Left cardiac atrium (tissue), 4 donors: ENCODE measurements around the gene CSRNP2. TPM values are rescaled to one million over a fixed set of nuclear protein-coding genes. Genes with fewer than 3 reads are reported as not detected.

ENCODE experiments used
- ATAC-seq, 2 donors: fragments of 200-7000 bp; cut with Tn5 transposase; one replicate each; pipeline ENCODE4 v1.9.1; 2020; ENCODE audit warnings: mild to moderate bottlenecking in 2 of 2, moderate library complexity in 2 of 2
- DNase-seq: peaks from one replicate; pipeline ENCODE4 v3.0.0-alpha.2; 2020
- intact Hi-C, 2 donors: fragments of 100-400 bp; cut with DNase I; formaldehyde crosslinking; loops; one replicate each; pipeline versions ENCODE4 v1.14.1 to v1.15.1; 2022 to 2023
- long read RNA-seq: library from polyadenylated mRNA; unstranded; transcript quantifications from one replicate; pipeline ENCODE4 v2.0.0, GENCODE V29; 2021
- total RNA-seq, 2 donors: library from RNA; stranded (reverse); fragmentation: NEBNext Ultra II Directional; extraction: Animal tissue kit (Norgen Biotek cat#: 25700); gene quantifications; one replicate each; pipeline ENCODE4 v1.2.1, GENCODE V29; 2021
- donor health status: DM: no; HTN: yes; CAD: no.
- donor health status: DM: no; HTN: yes; CAD: no; lungs with severe emphysema.
- donor health status: DM: yes; HTN: yes; CAD: no.
- donor health status: Dilated cardiomyopathy.

Gene CSRNP2, protein sequence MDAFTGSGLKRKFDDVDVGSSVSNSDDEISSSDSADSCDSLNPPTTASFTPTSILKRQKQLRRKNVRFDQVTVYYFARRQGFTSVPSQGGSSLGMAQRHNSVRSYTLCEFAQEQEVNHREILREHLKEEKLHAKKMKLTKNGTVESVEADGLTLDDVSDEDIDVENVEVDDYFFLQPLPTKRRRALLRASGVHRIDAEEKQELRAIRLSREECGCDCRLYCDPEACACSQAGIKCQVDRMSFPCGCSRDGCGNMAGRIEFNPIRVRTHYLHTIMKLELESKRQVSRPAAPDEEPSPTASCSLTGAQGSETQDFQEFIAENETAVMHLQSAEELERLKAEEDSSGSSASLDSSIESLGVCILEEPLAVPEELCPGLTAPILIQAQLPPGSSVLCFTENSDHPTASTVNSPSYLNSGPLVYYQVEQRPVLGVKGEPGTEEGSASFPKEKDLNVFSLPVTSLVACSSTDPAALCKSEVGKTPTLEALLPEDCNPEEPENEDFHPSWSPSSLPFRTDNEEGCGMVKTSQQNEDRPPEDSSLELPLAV
- 10 to 100 TPM; 18.9 to 22.6 TPM for total RNA-seq
- long read RNA-seq, partial matches to known transcripts: 1 of 3 reads
- long read RNA-seq, other reads (novel, unspliced or antisense): 2 of 3 reads

DNA sequence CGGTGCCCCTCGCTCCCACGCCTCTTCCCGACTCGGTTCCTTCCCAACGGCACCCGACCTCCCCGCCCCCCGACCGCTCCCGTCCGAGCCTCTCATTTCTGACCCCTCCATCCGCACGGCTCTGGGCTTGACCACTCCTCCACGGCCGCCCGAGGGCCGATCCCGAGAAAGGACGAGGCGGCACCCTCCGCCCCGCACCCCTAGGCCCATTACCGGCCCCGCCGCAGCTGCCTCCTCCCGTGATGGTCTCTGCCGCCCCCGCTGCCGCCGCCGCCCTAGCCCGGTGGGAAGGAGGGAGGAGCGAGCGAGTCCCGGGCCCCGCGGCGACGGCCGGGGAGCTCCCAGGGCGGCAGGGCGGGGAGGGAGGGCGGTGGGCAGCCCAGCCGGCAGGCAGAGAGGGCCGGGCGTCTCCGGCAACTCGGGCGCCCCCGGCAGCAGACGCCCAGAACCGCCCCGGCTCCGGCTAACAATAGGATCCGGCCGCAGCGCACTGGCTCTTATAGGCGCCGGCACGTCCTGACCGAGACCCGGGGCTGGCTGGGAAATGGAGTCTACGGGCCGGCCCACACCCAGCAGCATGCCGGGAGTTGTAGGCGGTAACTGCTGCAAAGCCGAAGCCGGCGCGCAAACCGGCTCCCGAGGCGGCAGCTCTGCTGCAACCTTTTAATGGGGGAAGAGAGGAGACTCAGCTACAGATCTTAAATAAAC is at the start of gene CSRNP2:
CSRNP2 (minus strand) TSS at position 471 of the 708 bp plus-strand sequence. CDS start 7,035 bp downstream, outside the sequence.
- intact Hi-C loops: no loop called here
- ATAC-seq (peak; percentile 100), DNase-seq (peak; percentile 98)

DNA sequence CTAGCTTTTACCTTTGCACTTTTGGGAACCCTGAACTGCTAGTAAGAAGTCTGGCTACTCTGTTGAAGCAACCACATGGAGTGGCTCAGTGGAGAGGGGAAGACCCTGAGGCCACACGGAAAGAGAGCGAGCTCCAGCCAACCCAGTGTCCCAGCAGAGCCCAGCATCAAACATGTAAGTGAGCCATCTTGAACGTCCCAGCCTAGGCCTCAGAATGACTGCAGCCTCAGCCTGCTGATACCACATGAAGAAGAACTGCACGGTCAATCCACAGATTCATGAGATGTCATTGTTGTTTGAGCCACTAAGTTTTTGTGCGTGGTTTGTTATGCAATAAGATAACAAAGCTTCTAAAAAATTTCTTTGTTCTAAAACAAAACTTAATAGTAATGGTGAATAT is 49.3 kb upstream of the CSRNP2 start:
- intact Hi-C loops: no loop called here
- DNase-seq (no peak), ATAC-seq (no peak)

DNA sequence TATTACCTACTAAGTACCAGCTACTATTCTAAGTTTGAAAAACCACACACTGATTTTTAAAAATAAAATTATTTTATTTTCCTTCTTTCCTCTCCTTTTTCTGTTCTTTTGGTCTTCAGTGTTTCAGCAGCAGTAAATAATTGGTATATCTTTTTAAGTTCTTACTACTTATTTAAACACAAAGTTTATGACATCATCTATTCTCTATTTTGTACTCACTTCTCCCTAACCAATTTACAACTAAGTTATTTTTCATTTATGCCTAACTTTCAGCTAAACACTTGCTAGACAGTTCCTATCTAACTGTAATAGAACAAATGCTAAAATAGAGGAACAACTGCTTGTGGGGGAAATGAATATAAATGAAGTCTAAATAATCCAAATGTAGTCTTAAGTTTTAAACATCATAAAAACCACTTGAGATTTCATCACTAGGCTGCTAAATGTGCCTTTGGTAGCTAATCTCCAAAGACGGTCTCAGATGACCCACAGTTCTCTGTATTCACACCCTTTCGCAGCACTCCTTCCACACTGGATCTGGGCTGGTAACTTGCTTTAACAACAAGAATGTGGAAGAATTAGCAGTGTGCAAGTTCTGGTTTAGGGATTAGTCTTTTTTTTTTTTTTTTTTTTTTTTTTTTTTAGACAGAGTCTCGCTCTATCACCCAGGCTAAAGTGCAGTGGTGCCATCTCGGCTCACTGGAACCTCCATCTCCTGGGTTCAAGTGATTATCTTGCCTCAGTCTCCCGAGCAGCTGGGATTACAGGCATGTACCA is 48.5 kb upstream of the CSRNP2 start:
- no peak for ATAC-seq

DNA sequence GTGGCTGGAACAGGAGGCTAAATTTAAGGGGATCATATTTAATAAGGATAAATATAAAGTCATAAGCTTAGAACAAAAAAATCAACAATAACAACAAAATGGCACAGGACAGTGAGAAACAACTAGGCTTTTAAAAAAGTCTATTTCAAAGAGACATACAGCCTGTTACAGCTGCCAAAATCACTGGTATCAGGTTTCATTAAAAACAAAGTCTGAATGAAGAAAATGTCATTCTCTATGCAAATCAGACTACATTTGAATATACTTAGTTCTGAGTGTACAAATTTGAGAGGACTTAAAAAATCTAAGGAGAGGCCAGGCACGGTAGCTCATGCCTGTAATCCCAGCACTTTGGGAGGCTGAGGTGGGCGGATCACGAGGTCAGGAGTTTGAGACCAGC is 45.5 kb upstream of the CSRNP2 start:
- DNase-seq (no peak), ATAC-seq (no peak)
- intact Hi-C loops: no loop called here

More for the DNA sequence above, 48.5 kb upstream of the CSRNP2 start:
- intact Hi-C loops: no loop called here
- no peak for DNase-seq

DNA sequence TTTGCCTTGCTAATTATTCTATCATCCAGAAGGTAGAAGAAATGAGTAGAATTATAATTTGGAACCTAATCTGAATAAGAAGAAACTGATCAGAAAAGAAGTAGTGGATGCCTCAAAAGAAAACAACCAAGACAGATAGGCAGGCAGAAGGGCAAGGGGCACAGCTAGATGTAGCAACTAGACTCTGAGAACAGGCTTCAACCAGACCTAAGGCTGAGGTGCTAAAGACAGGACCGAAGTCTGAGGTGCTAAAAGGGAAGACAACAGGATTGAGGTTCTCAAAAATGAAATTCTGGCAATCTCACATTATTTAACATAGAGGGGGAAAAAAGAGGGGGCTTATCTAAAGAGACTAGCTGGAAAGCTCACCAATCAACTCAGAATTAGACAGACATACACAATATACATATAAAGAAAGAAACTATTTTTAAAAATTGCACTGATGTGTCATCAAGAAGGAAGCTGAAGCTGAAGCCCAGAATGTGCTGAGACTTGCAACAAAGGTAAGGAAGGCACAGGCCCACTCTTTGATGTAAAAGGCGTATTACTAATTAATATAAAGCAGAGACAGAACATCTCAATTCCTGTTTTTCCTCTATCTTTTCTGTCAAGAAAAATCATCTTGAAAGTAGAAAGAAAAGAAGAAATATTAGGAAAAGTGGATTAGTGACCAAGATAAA is 43.8 kb upstream of the CSRNP2 start:
- no peak for DNase-seq
- intact Hi-C loops: no loop called here
- no peak for ATAC-seq

DNA sequence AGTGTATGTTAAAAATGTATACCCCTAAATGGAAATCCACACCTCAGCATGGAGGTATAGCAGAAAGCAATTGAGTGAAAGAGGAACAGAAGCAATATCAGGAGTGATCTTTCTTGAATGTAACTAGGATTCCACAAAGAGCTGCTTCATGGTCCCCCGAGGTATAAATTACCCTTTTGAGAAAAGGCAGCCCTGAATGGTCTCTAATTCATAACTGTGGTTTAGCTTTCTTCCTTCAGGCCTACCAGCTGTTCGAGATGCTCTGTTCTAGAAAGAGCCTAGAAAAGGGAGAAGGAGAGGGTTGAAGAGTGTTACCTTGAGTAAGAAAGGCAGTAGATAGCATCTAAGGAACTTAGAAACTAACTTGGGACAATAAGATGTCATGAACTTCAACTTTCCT is 42.9 kb upstream of the CSRNP2 start:
- no peak for DNase-seq
- intact Hi-C loops: no loop called here
- no peak for ATAC-seq

DNA sequence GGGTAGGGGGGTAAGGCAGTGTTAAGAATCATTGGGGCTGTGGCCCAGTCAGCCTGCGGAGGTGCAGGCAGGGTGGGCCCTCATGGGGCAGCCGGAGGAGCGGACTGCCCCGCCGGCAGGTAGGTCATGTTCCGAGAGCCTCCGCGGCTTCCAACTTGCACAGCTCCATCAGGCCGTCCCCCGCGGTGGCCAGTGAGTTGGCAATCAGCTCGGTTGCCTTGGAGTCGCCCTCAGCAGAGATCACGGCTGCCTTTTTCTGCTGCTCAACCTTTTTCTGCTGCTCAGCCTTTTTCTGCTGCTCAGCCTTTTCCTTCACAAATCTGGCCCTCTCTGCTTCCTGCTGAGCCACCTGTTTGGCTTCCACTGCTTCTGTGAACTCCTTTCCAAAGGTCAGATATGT is 41.1 kb upstream of the CSRNP2 start:
- no peak for ATAC-seq
- no peak for DNase-seq
- intact Hi-C loops: no loop called here

DNA sequence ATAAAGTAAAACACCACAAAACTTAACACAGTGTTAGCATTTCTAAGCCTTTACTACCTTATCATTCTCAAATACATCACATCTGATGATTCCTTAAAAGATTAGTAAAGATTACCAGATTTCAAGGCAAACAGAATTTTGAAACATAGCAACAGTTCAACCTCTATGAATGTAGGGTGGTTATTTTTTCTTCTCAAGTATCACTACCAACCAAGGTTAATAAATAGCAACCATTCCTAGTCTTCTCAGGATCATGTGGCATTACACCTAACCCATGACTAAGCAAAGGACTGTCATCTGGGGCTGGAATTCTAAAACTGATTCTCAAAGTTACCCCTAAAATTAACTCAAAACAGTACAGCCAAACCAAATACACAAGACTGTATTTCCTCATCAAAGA is 39.4 kb upstream of the CSRNP2 start:
- ATAC-seq: no peak
- intact Hi-C loops: no loop called here
- DNase-seq: no peak

DNA sequence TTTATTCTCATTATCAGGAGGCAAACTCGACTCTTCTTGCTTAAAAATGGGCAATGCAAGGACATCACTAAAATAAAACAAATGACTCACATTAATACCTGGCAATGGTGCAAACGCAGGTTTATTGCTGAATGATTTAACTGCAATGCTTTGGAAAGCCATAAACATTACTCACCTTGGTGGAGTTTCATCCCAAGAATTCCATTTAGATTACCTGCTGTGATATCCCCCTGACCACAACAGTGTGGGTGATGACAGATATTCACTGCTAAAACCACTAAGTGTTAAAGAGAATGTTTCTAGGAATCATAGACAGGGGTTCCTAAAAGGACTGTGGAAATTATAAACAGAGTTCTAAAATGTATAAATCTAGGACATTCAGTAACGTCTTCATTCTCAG is 35.3 kb upstream of the CSRNP2 start:
- no peak for ATAC-seq
- no peak for DNase-seq
- intact Hi-C loops: no loop called here

DNA sequence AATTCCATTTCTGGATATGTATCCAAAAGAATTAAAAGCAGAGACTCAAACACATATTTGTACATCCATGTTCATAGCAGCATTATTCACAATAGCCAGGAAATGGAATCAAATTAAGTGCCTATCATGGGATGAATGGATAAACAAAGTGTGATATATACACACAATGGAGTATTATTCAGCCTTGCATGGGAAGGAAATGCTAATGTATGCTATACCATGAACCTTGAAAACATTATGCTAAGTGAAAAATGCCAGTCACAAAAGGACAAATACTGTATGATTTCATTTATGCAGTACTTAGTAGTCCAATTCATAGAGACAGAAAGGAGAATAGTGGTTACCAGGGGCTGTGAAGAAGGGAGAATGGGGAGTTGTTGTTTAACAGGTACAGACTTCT is 32.1 kb upstream of the CSRNP2 start:
- intact Hi-C loops: no loop called here
- no peak for ATAC-seq
- no peak for DNase-seq

DNA sequence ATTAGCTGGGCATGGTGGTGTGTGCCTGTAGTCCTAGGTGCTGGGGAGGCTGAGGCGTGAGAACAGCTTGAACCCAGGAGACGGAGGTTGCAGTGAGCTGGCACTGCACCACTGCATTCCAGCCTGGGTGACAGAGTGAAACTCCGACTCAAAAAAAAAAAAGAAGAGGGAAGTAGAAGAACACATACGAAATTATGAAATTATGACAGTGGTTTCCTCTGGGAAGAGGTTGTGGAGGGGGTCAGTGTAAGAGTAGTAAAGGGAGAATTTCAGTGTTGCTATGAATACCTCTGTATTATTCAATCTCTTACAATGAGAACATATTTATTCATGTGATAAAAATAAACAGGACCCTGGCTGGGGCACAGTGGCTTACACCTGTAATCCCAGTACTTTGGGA is 24.7 kb upstream of the CSRNP2 start:
- no peak for DNase-seq
- intact Hi-C loops: no loop called here

DNA sequence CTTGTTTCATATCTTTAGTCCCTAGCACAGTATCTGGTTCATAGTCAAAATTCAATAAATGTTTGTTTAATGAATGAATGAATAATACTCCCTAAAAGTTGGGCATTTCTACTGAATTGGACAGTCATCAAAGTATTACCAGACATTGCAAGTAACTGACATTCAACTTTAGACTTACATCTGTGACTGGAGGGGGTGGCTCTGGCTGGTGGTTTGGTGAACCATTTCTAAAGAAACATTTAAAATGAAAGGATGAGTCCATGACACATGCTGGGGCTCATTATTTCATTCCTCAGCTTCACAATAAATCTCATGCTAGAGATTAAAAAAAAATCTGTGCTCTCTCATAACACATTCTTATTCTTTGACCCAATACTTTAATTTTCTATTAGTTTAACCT is 20.6 kb upstream of the CSRNP2 start:
- no peak for ATAC-seq
- intact Hi-C loops: no loop called here
- DNase-seq: no peak

More for the DNA sequence above, 24.7 kb upstream of the CSRNP2 start:
- ATAC-seq: no peak

DNA sequence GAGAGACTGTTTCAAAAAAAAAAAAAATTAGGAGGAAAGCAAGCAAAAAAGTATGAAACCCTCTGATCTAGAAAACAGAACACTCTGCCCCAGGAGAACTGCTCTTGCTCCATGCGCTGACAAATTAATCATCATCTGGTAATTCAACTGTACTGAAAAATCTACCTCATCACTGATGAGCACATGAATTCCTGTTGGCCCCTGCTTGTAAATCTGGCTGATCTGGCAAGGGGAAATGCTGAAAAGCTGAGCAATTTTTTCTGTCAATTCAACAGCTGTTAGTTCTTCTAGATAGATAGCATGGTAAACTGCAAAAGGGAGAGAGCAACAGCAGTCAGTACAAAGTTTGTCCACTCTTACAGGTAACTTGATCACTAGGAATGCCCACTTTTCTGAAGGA is 15.2 kb upstream of the CSRNP2 start:
- DNase-seq (no peak), ATAC-seq (no peak)
- intact Hi-C loops: no loop called here

DNA sequence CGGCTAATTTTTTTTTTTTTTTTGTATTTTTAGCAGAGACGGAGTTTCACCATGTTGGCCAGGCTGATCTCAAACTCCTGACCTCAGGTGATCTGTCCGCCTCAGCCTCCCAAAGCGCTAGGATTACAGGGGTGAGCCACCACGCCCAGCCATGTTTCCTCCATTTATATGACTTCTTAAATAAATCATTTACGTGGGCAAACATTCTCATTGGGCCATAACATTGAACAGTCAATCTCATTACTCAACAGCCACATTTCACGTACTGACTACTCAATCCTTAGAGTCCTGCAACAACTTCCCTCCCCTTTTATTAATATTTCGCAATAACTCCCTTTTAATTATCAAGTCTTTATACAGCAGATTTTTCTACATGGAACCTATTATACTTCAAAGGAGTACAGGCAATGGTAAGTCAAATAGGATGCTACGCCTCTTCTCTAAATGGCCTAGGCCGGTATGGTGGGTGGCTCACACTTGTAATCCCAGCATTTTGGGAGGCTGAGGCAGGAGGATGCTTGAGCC is 7.4 kb upstream of the CSRNP2 start:
- ATAC-seq (no peak), DNase-seq (no peak)
- intact Hi-C loops: no loop called here

DNA sequence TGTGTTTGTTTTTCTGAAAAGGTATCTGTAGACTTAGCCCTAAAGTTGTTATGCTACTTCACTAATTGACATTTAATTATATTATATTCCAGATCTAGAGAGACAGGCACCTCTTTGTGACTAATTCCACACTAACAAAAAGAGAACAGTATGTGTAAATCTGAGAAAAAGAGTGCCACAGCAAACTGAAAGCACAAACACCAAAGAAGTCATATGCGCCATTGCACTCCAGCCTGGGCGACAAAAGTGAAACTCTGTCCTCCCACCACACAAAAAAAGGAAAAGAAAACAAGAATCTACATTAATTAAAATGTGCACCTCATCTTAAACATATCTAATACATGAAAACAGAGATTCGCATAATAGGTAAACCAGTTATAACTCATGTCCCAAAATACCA is 4.4 kb upstream of the CSRNP2 start:
- intact Hi-C loops: no loop called here
- DNase-seq (no peak), ATAC-seq (no peak)

DNA sequence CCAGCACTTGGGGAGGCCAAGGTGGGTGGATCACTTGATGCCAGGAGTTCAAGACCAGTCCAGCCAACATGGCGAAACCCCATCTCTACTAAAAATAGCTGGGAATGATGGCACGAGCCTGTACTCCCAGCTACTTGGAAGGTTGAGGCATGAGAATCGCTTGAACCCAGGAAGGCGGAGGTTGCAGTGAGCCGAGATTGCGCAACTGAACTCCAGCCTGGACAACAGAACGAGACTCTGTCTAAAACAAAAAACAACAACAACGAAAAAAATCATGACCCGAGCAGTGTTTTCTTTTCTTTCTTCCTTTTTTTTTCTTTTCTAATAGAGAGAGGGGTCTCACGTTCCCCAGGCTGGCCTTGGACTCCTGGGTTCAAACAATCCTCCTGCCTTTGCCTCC is 3.5 kb upstream of the CSRNP2 start:
- ATAC-seq (no peak), DNase-seq (no peak)
- intact Hi-C loops: no loop called here

DNA sequence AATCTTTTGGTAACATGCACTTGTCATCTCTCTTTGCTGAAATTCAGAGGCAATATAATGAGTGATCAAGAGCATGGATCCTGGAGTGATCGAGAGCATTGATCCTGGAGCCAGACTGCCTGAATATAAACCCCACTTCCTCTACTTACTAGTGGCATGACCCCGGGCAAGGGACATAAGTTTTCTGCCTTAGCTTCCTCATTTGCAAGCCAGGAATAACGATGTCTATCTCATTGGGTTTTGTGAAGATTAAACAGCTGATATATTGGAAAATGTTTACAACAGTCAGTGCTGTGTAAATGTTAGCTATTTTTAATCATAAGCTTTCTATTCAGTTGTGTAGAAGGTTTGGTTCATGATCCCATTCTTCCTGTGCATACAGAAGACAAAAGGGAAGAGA is 2.4 kb upstream of the CSRNP2 start:
- no peak for ATAC-seq
- DNase-seq: no peak
- intact Hi-C loops: no loop called here

DNA sequence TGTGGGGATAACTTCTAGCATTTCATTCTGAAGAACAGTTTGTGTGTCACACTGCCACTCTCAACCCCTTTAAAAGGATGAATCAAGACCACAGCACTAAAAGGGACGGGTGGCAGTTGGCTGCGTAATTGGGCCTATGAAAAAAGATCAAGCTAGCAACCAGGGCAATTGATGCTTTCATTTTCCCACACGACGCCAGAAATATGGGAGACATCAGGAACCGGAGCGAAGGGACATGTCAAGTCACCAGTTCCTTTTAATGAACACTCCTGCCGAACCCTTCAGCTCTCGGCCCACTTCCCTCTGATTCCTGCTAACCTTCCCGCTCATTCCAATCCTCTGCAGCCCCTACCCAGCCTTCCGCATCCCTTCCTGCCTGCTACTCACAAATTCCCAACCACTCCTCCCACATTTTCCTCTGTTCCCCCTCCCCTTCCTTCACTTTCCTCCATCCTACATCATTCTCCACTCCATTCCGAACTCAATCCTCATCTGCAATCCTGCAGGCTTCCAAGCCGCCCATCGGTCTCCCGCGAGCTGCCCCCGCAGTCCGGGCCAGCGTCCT is 753 bp downstream of the CSRNP2 start:
- intact Hi-C loops: no loop called here
- DNase-seq (no peak), ATAC-seq (peak; percentile 1 to 31)

DNA sequence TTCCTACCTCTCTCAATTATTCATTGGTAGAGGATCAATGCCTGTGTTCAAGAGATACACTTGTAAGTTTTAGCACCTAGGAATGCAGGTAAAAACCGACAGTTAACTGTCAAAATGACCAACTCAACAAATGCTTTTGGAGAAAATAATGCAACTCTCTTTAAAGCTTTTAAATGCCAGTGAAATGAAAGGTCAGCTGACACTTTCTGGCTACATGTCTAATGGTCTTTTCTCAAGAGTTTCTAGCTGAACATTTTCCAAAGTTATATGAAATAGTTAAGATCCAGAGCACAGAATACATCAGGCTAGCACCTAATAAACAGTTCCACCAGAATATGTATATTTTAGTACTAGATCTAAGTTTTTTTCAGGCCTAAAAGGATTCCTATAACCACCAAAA is 2.0 kb downstream of the CSRNP2 start:
- no peak for DNase-seq
- ATAC-seq: no peak
- intact Hi-C loops: no loop called here
